Measurements from ENCODE around the gene NNT.

- TF ChIP-seq CTCF (IDR thresholded peaks at IDR 0.05; ENCODE audit: poor library complexity) (no peak), EZH2 (IDR thresholded peaks at IDR 0.05; ENCODE audit: borderline replicate concordance) (no peak), EZH2phosphoT487 (IDR thresholded peaks at IDR 0.05; ENCODE audit: low read depth, severe bottlenecking, unreplicated experiment) (no peak)
These were observed 99.8 kb downstream of the NNT start for GRCh38 chr5:43702815-43703214.
